K562 (cell line): Measurements from ENCODE around the gene TIFAB. TPM values are rescaled to one million over a fixed set of nuclear protein-coding genes. Genes with fewer than 3 reads are reported as not detected.

ENCODE experiments used
- BRD9 ChIP-seq: fragments of 450-650 bp; IDR thresholded peaks from 2 replicates; pipeline ENCODE4 v1.6.1; 2018; ENCODE audit warnings: low read depth; ENCODE audit not compliant: partially characterized antibody
- CC2D1A ChIP-seq: fragments of 450-650 bp; IDR thresholded peaks from 2 replicates; pipeline ENCODE4 v1.6.1; 2017; ENCODE audit warnings: mild to moderate bottlenecking
- COPS2 ChIP-seq: fragments of 450-650 bp; conservative IDR thresholded peaks from 2 replicates; pipeline ENCODE4 v1.6.1; 2016; ENCODE audit warnings: mild to moderate bottlenecking, moderate library complexity
- GATAD2B ChIP-seq: fragments of 450-650 bp; IDR thresholded peaks from 2 replicates; pipeline ENCODE4 v1.6.1; 2017; ENCODE audit warnings: mild to moderate bottlenecking, borderline replicate concordance
- KLF13 ChIP-seq: fragments of 450-650 bp; IDR thresholded peaks from 2 replicates; pipeline ENCODE4 v1.6.1; 2016; ENCODE audit warnings: missing genetic modification characterization, low read depth, mild to moderate bottlenecking, missing compliant biosample characterization, moderate library complexity, borderline replicate concordance
- MBD1 ChIP-seq: fragments of 250-450 bp; sonication (Bioruptor Pico); IDR thresholded peaks from 2 replicates; pipeline ENCODE4 v1.8.0; 2022; ENCODE audit warnings: inconsistent platforms
- MGA ChIP-seq: fragments of 450-650 bp; IDR thresholded peaks from 2 replicates; pipeline ENCODE4 v1.6.1; 2016; ENCODE audit warnings: mild to moderate bottlenecking, moderate library complexity
- NR0B1 ChIP-seq: fragments of 450-650 bp; IDR thresholded peaks from one replicate; pipeline ENCODE4 v1.6.1; 2018; ENCODE audit warnings: mild to moderate bottlenecking, moderate library complexity; ENCODE audit not compliant: partially characterized antibody
- NR2C1 ChIP-seq, 2 experiments: fragments of 450-650 bp; IDR thresholded peaks; 2 replicates each; pipeline ENCODE4 v1.6.1; 2017; ENCODE audit warnings: mild to moderate bottlenecking in 2 of 2, antibody characterized with exemption in 1 of 2, inconsistent platforms in 1 of 2, missing compliant biosample characterization in 1 of 2, missing genetic modification characterization in 1 of 2
- SOX6 ChIP-seq: fragments of 450-650 bp; IDR thresholded peaks from 2 replicates; pipeline ENCODE4 v1.6.1; 2014; ENCODE audit warnings: mild to moderate bottlenecking
- polyA plus RNA-seq, 8 experiments: library from polyadenylated mRNA; depleted of rRNA in 4 of 8; stranded (reverse) in 5 of 8; unstranded in 3 of 8; fragments of >200 nt; fragmentation: Nextera tagmentation in 2 of 8; fragmentation: Illumina TruSeq in 1 of 8; extraction: Ambion mirVana in 2 of 8; extraction: Trizol in 1 of 8; gene quantifications; 2 replicates each; pipeline versions ENCODE4 v1.2.1 to v1.2.3, GENCODE V29; 2011 to 2014; ENCODE audit warnings: inconsistent platforms in 1 of 8, missing spikeins in 1 of 8
- total RNA-seq, 7 experiments: library from RNA; depleted of rRNA in 6 of 7; stranded (reverse); fragments of >200 nt in 6 of 7; fragmentation: Illumina TruSeq in 2 of 7; extraction: Trizol in 2 of 7; gene quantifications; 2 replicates each; pipeline versions ENCODE4 v1.2.1 to v1.2.3, GENCODE V29; 2011 to 2021; ENCODE audit warnings: low replicate concordance in 1 of 7

TIFAB gene
- total and polyA plus RNA-seq, 9 of the 15 experiments (the other 6 are each of a cell fraction or from before 2014, with no cell fraction given) = not detected

GRCh38 chr5:135426102-135427082 is 25.8 kb downstream of the TIFAB start (continued):
- TF ChIP-seq MGA = no peak
- no peak for TF ChIP-seq NR0B1
- TF ChIP-seq GATAD2B = no peak
- no peak for TF ChIP-seq KLF13 (tag)
- TF ChIP-seq NR2C1 (IDR thresholded peaks at IDR 0.05) = no peak
- no peak for TF ChIP-seq NR2C1 (tag; IDR thresholded peaks at IDR 0.05)
- no peak for TF ChIP-seq CC2D1A
- TF ChIP-seq BRD9 = no peak
- TF ChIP-seq SOX6 = no peak
- TF ChIP-seq COPS2 = no peak
- TF ChIP-seq MBD1 (CRISPR knock-in tag) = no peak
- TF ChIP-seq, all 486 proteins: peak for 15
